Loucy (cell line): ENCODE results near the gene FRMD1.

Experiments
- CTCF ChIP-seq: fragments of 200-600 bp; sonication (generic); conservative IDR thresholded peaks from 2 replicates; pipeline ENCODE4 v1.5.1; 2014; ENCODE audit warnings: mild to moderate bottlenecking, antibody characterized with exemption, low read length
- EZH2phosphoT487 ChIP-seq: fragments of 200-600 bp; IDR thresholded peaks from 2 replicates; pipeline ENCODE4 v1.6.1; 2018; ENCODE audit warnings: antibody characterized with exemption, mild to moderate bottlenecking, moderate library complexity, borderline replicate concordance

- TF ChIP-seq CTCF (no peak), EZH2phosphoT487 (no peak)
These were observed 10.4 kb upstream of the FRMD1 start for GRCh38 chr6:168089186-168090063.
